Measurements from ENCODE around the gene RSPH10B2.
"Not testable (repeated sequence)": the region's sequence is repeated elsewhere in the genome, so short reads cannot be mapped to it uniquely, and the experiment has no call there.

The RSPH10B2 gene

GRCh38 chr7:6831018-6831725 lies 77.3 kb downstream of the RSPH10B2 start:
- TF ChIP-seq CTBP1 (IDR thresholded peaks at IDR 0.05; ENCODE audit: borderline replicate concordance), result no peak
- ChIA-PET CTCF (interaction anchor here (0.9 kb wide), 1 partner anchor 99 kb away, joined by 3 read pairs; no protein-coding TSS in a partner anchor), POLR2A (no interaction called here)

GRCh38 chr7:6833636-6834035 lies 79.7 kb downstream of the RSPH10B2 start:
- ChIA-PET POLR2A (no interaction called here), CTCF (no interaction called here)
- TF ChIP-seq SP1 (IDR thresholded peaks at IDR 0.05) (no peak), ZNF384 (IDR thresholded peaks at IDR 0.05) (no peak), FOXK2 (IDR thresholded peaks at IDR 0.05) (no peak), BHLHE40 (IDR thresholded peaks at IDR 0.05; ENCODE audit: borderline replicate concordance) (no peak), SUZ12 (IDR thresholded peaks at IDR 0.05) (no peak), TARDBP (IDR thresholded peaks at IDR 0.05) (no peak), NFRKB (IDR thresholded peaks at IDR 0.05) (no peak), CTBP1 (IDR thresholded peaks at IDR 0.05; ENCODE audit: borderline replicate concordance) (no peak), ELF4 (IDR thresholded peaks at IDR 0.05) (no peak)
- TF ChIP-seq, protein P1, sequence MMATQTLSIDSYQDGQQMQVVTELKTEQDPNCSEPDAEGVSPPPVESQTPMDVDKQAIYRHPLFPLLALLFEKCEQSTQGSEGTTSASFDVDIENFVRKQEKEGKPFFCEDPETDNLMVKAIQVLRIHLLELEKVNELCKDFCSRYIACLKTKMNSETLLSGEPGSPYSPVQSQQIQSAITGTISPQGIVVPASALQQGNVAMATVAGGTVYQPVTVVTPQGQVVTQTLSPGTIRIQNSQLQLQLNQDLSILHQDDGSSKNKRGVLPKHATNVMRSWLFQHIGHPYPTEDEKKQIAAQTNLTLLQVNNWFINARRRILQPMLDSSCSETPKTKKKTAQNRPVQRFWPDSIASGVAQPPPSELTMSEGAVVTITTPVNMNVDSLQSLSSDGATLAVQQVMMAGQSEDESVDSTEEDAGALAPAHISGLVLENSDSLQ (IDR thresholded peaks at IDR 0.05), result no peak
- DNase-seq (ENCODE audit: extremely low spot score), result no peak

More at GRCh38 chr7:6831018-6831725, 77.3 kb downstream of the RSPH10B2 start:
- DNase-seq (ENCODE audit: extremely low spot score), result no peak

GRCh38 chr7:6835521-6835920 lies 81.6 kb downstream of the RSPH10B2 start:
- POLR2A ChIA-PET; DNase-seq (ENCODE audit: extremely low spot score); CTCF ChIA-PET: not testable (repeated sequence)

- DNase-seq (ENCODE audit: extremely low spot score); CTCF ChIA-PET; POLR2A ChIA-PET: not testable (repeated sequence)
These were observed 83.2 kb downstream of the RSPH10B2 start for GRCh38 chr7:6837081-6837480.

DNA sequence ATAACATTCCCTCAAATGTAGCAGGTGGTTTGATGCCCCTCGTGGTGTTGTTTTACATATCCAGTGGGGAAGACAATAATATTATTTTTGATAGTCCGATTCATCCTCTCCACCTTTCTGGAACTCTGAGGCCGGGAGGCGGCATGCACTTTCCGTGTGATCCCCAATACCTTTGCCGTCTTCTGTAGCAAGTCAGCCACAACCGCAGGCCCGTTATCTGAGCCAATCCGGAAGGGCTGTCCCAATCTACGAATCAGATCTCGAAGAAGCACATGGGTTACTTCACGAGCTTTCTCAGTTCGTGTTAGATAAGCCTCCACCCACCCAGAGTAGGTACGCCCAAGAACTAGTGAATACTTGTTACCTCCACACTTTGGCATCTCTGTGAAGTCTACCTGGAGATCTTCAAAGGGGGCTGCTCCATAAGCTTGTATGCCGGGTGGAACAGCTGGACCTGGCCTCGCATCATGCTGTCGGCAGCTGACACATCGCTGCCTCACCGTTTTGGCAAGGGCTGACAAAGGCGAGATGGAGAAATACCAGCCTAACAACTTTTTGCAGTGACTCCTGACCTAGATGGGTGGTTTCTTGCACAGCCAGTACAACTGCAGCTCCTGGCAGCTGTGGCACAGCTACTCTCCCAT lies 88.5 kb downstream of the RSPH10B2 start:
- POLR2A ChIA-PET; CTCF ChIA-PET; DNase-seq (ENCODE audit: extremely low spot score): not testable (repeated sequence)

DNA sequence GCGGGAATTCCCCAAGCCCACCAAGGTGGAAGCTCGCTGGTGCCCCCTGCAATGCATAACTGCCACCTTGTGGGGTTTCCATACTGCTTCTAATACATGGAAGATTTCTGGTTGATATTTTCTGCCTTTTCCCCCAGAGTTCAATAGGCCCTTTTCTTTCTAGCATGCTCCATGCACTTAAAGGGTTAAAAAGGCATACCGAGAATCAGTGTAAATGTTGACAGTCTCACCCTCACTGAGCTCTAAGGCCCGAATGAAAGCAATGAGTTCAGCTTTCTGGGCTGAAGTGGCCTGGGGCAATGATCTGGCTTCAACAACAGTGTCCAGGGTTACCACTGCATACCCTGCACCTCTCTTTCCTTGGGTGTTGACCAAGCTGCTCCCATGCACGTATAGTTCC lies 89.2 kb downstream of the RSPH10B2 start:
- POLR2A ChIA-PET; CTCF ChIA-PET; DNase-seq (ENCODE audit: extremely low spot score): not testable (repeated sequence)

- DNase-seq (ENCODE audit: extremely low spot score); CTCF ChIA-PET; POLR2A ChIA-PET: not testable (repeated sequence)
These were observed 89.8 kb downstream of the RSPH10B2 start for GRCh38 chr7:6843654-6844053.

DNA sequence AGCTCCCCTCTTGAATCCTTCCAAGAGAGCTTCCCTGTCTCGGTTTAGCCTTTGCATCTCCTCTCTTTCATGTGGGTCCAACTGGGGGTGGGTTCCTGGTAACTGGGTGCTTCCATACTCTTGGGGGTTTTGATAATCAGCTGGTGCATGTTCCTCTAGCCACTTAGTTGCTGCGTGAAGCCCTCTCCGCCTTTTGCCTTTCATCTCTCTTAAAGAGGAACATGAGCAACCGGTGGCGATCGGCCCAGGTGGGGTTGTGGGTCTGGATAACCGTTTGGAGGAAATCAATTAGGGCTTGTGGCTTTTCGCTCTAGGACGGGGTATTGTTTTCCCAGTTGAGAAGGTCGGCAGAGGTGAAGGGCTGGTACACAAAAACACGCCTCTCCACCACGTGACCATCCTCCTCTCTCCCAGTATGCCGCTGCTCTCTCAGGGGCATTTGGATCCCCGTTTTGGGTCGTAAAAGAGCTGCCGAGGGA lies 92.1 kb downstream of the RSPH10B2 start:
- CTCF ChIA-PET; POLR2A ChIA-PET; DNase-seq (ENCODE audit: extremely low spot score): not testable (repeated sequence)

- POLR2A ChIA-PET; DNase-seq (ENCODE audit: extremely low spot score); CTCF ChIA-PET: not testable (repeated sequence)
These were observed 93.8 kb downstream of the RSPH10B2 start for GRCh38 chr7:6847751-6848150.

Data from HEK293T (cell line).